ENCODE measurements around the gene BBX. TPM values are rescaled to one million over a fixed set of nuclear protein-coding genes. Genes with fewer than 3 reads are reported as not detected.

BBX gene
- total and polyA plus RNA-seq, 9 donors: 21.7 to 51.3 (median 41.5) TPM

DNA sequence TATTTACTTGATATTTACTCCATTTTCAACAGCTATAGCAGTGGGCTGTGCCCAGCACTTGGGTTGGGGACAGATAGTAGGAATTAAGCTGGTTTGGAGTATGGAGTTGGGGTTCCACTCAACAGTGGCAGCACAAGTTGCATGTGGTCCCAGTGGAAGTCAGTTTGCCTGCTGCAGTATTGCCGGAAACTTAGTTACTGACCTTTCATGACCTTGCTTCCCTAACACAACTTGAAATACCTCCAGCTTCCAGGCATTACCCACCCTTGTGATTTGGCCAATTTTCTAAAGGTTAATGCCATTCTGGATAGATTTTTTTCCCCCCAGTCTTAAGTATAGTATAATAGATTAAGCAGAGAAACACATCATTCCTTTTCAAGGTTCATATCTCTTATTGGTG is 68.0 kb downstream of the BBX start:
- no peak for DNase-seq
- no peaks in the 10 kb centered on the region for H3K36me3 ChIP-seq (ENCODE audit: control insufficient read depth, insufficient read depth, low read length)
- H3K27ac ChIP-seq (ENCODE audit: low read length): no peak overlapping the region
- no peaks in the 10 kb centered on the region for H3K4me1 ChIP-seq (ENCODE audit: control insufficient read depth, insufficient read depth, low read length)
- H3K9me3 ChIP-seq (replicated peaks; ENCODE audit: control insufficient read depth, low read depth, low read length): no peaks in the 10 kb centered on the region
- H3K4me3 ChIP-seq (ENCODE audit: low read length): no peak overlapping the region
- 83% methylated on average over 1 of the region's 1 CpG for WGBS (ENCODE audit: insufficient coverage)
- H3K27me3 ChIP-seq (ENCODE audit: control insufficient read depth, insufficient read depth, low read length): no peaks in the 10 kb centered on the region

- 96% methylated on average over 3 of the region's 5 CpGs for WGBS (ENCODE audit: insufficient coverage)
- no peak overlapping the region for H3K4me3 ChIP-seq (ENCODE audit: low read length)
- H3K27me3 ChIP-seq (ENCODE audit: control insufficient read depth, insufficient read depth, low read length): no peaks in the 10 kb centered on the region
- no peaks in the 10 kb centered on the region for H3K9me3 ChIP-seq (replicated peaks; ENCODE audit: control insufficient read depth, low read depth, low read length)
- H3K27ac ChIP-seq (ENCODE audit: low read length): no peak overlapping the region
- H3K36me3 ChIP-seq (ENCODE audit: control insufficient read depth, insufficient read depth, low read length): no peaks in the 10 kb centered on the region
- H3K4me1 ChIP-seq (ENCODE audit: control insufficient read depth, insufficient read depth, low read length): no peaks in the 10 kb centered on the region
- no peak for DNase-seq
Measured at GRCh38 chr3:107592073-107592472, 69.3 kb downstream of the BBX start.

GRCh38 chr3:107594870-107595269 is 72.1 kb downstream of the BBX start:
- Histone ChIP-seq H3K36me3 (ENCODE audit: control insufficient read depth, insufficient read depth, low read length) (no peaks in the 10 kb centered on the region), H3K9me3 (replicated peaks; ENCODE audit: control insufficient read depth, low read depth, low read length) (no peaks in the 10 kb centered on the region), H3K27ac (ENCODE audit: low read length) (no peak overlapping the region), H3K4me1 (ENCODE audit: control insufficient read depth, insufficient read depth, low read length) (peaks cover 3% of the 10 kb centered on the region), H3K4me3 (ENCODE audit: low read length) (no peak overlapping the region), H3K27me3 (ENCODE audit: control insufficient read depth, insufficient read depth, low read length) (no peaks in the 10 kb centered on the region)
- no peak for DNase-seq
- 76% methylated on average over 2 of the region's 3 CpGs for WGBS (ENCODE audit: insufficient coverage)

DNA sequence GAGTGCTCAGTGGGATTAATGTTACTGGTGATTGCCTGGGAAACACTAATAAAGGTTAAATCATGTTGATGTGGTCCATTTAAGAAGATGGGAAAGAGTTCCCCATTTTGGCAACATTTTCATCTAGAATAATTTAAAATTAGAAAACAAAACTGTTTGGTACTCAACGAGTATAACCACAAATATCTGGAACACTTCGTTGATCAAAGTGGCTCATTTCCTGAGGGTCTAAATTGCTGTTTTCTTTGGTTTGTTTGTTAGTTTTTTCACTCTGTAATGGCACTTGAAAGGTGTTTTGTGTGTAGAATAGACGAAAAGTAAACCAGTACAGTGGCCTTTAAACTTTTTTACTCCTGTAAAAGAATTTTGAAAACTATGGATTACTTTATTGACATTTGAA is 73.9 kb downstream of the BBX start:
- WGBS (ENCODE audit: insufficient coverage): no CpG with 5 or more reads among the region's 3 CpGs
- no peak for DNase-seq
- H3K9me3 ChIP-seq (replicated peaks; ENCODE audit: control insufficient read depth, low read depth, low read length): no peaks in the 10 kb centered on the region
- H3K4me1 ChIP-seq (ENCODE audit: control insufficient read depth, insufficient read depth, low read length): peaks cover 3% of the 10 kb centered on the region
- H3K36me3 ChIP-seq (ENCODE audit: control insufficient read depth, insufficient read depth, low read length): no peaks in the 10 kb centered on the region
- no peaks in the 10 kb centered on the region for H3K27me3 ChIP-seq (ENCODE audit: control insufficient read depth, insufficient read depth, low read length)
- H3K27ac ChIP-seq (ENCODE audit: low read length): no peak overlapping the region
- H3K4me3 ChIP-seq (ENCODE audit: low read length): no peak overlapping the region

DNA sequence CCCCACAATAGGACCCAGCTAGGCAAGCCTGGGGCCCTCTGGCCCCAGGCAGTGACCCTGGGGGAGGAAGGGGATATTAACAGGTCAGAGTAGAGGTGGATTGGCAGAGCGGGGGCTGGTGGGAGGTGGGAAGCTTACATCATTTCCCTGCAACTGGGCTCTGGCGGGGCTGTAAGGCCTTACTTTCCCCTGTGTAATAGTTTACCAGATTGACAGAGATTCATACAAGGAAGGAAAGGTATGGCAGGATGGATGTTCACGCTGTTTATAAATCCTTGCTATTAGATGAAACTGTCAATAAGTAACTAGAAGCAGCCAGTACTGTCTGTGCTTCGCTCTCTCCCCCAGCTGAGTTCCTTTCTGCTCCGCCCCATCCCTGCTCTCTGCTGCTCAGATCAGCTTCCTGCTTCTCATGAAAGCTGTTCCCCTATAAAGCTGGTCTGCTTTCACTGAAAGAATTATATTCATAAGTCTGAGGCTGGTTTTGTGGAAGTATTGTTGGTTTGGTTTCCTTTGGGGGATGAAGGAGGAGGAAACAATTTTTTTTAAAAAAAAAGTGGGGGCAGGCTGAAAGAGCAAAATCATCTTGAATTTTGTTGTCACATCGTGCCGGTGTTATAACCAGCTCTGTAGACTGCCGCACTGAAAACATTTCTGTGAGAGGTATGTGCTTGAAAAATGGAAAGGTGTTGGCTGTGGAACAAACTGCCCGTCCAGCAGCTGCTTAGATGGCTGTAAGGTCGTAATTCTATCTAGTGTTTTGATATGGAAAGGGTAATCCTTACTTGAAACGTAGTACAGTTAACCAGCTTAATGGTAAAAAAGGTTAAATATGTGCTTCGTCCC is 76.4 kb downstream of the BBX start:
- H3K4me3 ChIP-seq (ENCODE audit: low read length): peak overlapping the region; percentile 33
- no peaks in the 10 kb centered on the region for H3K36me3 ChIP-seq (ENCODE audit: control insufficient read depth, insufficient read depth, low read length)
- peak; percentile 85 for DNase-seq
- H3K4me1 ChIP-seq (ENCODE audit: control insufficient read depth, insufficient read depth, low read length): peaks cover 3% of the 10 kb centered on the region
- no peaks in the 10 kb centered on the region for H3K27me3 ChIP-seq (ENCODE audit: control insufficient read depth, insufficient read depth, low read length)
- peak overlapping the region; percentile 79 for H3K27ac ChIP-seq (ENCODE audit: low read length)
- 2% methylated on average over 7 of the region's 12 CpGs for WGBS (ENCODE audit: insufficient coverage)
- H3K9me3 ChIP-seq (replicated peaks; ENCODE audit: control insufficient read depth, low read depth, low read length): no peaks in the 10 kb centered on the region

DNA sequence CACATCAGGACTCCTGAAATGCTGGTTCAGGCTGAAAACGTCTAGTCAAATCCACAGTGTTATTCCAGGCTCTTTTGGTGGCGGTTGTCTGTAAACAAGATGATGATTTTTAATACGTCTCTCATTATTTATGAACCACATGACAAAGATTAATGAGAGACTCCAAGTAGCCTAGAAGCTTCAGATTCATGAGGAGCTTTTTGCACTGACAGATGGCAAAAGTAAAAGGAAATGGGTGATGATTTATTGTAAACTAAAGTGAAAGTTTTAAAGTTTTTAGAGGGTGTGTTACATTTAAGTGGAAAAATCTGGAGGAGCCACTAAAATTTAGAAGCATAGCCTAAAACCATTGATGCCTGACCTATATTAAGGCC is 77.0 kb downstream of the BBX start:
- H3K9me3 ChIP-seq (replicated peaks; ENCODE audit: control insufficient read depth, low read depth, low read length): no peaks in the 10 kb centered on the region
- H3K27ac ChIP-seq (ENCODE audit: low read length): peak overlapping the region; percentile 79
- no peaks in the 10 kb centered on the region for H3K27me3 ChIP-seq (ENCODE audit: control insufficient read depth, insufficient read depth, low read length)
- WGBS (ENCODE audit: insufficient coverage): no CpG with 5 or more reads among the region's 3 CpGs
- peaks cover 3% of the 10 kb centered on the region for H3K4me1 ChIP-seq (ENCODE audit: control insufficient read depth, insufficient read depth, low read length)
- H3K4me3 ChIP-seq (ENCODE audit: low read length): peak overlapping the region; percentile 33
- H3K36me3 ChIP-seq (ENCODE audit: control insufficient read depth, insufficient read depth, low read length): no peaks in the 10 kb centered on the region
- DNase-seq: no peak

DNA sequence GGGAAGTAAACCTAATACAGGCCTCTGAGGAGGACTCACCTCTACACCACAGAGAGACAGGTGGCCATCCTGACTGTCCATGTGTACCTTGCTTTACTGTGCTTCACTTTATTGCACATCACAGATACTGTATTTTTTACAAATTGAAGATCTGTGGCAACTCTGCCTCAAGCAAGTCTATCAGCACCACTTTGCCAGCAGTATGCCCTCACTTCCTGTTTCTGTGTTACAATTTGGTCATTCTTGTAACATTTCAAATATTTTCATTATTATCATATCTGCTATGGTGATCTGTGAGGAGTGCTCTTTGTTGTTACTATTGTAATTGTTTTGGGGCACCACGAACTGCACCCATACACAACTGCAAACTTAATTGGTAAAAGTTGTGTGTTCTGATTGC is 78.0 kb downstream of the BBX start:
- no CpG with 5 or more reads among the region's 1 CpG for WGBS (ENCODE audit: insufficient coverage)
- no peaks in the 10 kb centered on the region for H3K36me3 ChIP-seq (ENCODE audit: control insufficient read depth, insufficient read depth, low read length)
- no peak overlapping the region for H3K4me3 ChIP-seq (ENCODE audit: low read length)
- H3K9me3 ChIP-seq (replicated peaks; ENCODE audit: control insufficient read depth, low read depth, low read length): no peaks in the 10 kb centered on the region
- DNase-seq: no peak
- H3K27ac ChIP-seq (ENCODE audit: low read length): no peak overlapping the region
- H3K27me3 ChIP-seq (ENCODE audit: control insufficient read depth, insufficient read depth, low read length): no peaks in the 10 kb centered on the region
- peaks cover 3% of the 10 kb centered on the region for H3K4me1 ChIP-seq (ENCODE audit: control insufficient read depth, insufficient read depth, low read length)

DNA sequence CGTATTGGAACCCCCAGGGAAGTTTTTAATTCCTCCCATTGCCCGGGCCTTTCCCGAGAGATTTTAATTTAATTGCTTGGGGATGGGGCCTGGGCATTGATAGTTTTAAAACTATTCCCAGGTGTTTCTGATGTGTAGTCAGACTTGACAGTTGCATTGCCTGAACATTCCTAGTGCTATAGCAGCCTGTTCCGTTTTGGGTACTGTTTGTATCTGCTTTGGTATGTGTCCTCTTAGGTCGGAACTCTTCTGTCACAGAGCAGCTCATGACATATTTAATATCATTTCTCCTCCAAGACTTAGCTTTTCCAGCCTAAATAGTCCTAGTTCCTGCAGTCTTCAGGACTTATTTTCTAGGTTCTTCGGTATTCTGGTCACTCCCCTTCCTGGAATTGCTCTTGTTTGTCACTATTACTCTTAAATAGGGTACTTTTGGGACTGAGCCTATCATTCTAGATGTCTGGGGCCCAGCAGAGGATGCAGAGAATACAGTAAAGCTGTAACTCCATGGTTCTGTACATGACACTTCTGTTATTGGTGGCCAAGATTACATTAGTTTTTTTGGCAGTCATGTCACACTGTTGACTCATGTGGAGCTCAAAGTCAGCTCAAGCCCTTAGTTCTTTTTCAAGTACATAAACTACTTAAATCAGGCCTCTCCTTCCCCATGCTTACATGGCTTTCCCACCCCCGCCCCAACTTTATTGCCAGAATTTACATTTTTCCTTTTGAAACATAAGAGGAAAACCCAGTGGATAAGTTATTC is 81.5 kb downstream of the BBX start:
- Histone ChIP-seq H3K4me3 (ENCODE audit: low read length) (no peak overlapping the region), H3K36me3 (ENCODE audit: control insufficient read depth, insufficient read depth, low read length) (no peaks in the 10 kb centered on the region), H3K9me3 (replicated peaks; ENCODE audit: control insufficient read depth, low read depth, low read length) (peaks cover 2% of the 10 kb centered on the region), H3K4me1 (ENCODE audit: control insufficient read depth, insufficient read depth, low read length) (no peaks in the 10 kb centered on the region), H3K27ac (ENCODE audit: low read length) (peak overlapping the region; percentile 50), H3K27me3 (ENCODE audit: control insufficient read depth, insufficient read depth, low read length) (no peaks in the 10 kb centered on the region)
- no CpG with 5 or more reads among the region's 7 CpGs for WGBS (ENCODE audit: insufficient coverage)
- peak; percentile 84 for DNase-seq

DNA sequence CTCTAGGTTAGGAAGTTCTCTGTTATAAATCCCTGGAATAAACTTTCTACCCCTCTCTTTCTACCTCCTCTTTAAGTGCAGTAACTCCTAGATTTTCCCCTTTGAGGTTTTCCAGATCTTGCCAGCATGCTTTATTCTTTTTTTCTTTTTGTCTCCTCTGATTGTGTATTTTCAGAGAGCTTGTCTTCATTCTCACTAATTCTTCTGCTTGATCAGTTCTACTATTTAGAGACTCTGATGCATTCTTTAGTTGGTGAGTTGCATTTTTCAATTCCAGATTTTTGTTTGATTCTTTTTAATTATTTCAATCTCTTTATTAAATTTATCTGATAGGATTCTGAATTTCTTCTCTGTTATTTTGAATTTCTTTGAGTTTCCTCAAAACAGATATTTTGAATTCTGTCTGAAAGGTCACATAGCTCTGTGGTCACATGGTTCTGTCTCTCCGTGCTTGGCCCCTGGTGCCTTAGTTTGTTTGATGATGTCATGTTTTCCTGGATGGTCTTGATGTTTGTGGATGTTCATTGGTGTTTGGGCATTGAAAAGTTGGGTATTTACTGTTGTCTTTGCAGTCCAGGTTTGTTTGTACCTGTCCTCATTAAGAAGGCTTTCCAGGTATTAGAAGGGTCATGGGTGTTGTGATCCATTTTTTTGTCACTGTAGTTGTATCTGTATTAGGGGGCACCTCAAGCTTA is 89.2 kb downstream of the BBX start:
- no peak for DNase-seq
- 100% methylated on average over 1 of the region's 1 CpG for WGBS (ENCODE audit: insufficient coverage)
- Histone ChIP-seq H3K36me3 (ENCODE audit: control insufficient read depth, insufficient read depth, low read length) (no peaks in the 10 kb centered on the region), H3K9me3 (replicated peaks; ENCODE audit: control insufficient read depth, low read depth, low read length) (peaks cover 16% of the 10 kb centered on the region), H3K4me1 (ENCODE audit: control insufficient read depth, insufficient read depth, low read length) (no peaks in the 10 kb centered on the region), H3K27ac (ENCODE audit: low read length) (no peak overlapping the region), H3K4me3 (ENCODE audit: low read length) (no peak overlapping the region), H3K27me3 (ENCODE audit: control insufficient read depth, insufficient read depth, low read length) (no peaks in the 10 kb centered on the region)

DNA sequence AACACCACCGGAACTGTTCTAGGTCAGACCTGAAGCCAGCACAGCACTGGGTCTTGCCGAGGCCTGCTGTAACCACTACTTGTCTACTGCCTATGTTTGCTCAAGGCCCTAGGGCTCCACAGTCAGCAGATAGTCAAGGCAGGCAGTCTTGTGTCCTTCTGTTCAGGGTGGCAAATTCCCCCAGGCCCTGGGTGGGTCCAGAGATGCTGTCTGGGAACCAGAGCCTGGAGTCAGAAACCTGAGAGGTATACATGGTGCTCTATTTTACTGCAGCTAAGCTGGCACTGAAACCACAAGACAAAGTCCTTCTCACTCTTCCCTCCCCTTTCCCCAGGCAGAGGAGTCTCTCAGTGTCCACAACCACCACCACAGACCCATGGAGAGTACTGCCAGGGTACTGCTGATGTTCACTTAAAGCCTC is 89.9 kb downstream of the BBX start:
- no peak for DNase-seq
- 100% methylated on average over 1 of the region's 2 CpGs for WGBS (ENCODE audit: insufficient coverage)
- Histone ChIP-seq H3K4me1 (ENCODE audit: control insufficient read depth, insufficient read depth, low read length) (no peaks in the 10 kb centered on the region), H3K27ac (ENCODE audit: low read length) (no peak overlapping the region), H3K4me3 (ENCODE audit: low read length) (no peak overlapping the region), H3K9me3 (replicated peaks; ENCODE audit: control insufficient read depth, low read depth, low read length) (peaks cover 16% of the 10 kb centered on the region), H3K27me3 (ENCODE audit: control insufficient read depth, insufficient read depth, low read length) (no peaks in the 10 kb centered on the region), H3K36me3 (ENCODE audit: control insufficient read depth, insufficient read depth, low read length) (no peaks in the 10 kb centered on the region)

Measured in muscle of leg (tissue), 11 donors.